Activated gamma-delta T cell treated with anti-CD3 and anti-CD28 coated beads, Interleukin-2, amount 50 U/mL, for 16 hours (primary cell): Measurements from ENCODE around the gene MSI2.

ENCODE experiments used
- DNase-seq: peaks from one replicate; pipeline ENCODE4 v3.0.0-alpha.2; 2020; ENCODE audit warnings: low read depth

Gene MSI2

DNA sequence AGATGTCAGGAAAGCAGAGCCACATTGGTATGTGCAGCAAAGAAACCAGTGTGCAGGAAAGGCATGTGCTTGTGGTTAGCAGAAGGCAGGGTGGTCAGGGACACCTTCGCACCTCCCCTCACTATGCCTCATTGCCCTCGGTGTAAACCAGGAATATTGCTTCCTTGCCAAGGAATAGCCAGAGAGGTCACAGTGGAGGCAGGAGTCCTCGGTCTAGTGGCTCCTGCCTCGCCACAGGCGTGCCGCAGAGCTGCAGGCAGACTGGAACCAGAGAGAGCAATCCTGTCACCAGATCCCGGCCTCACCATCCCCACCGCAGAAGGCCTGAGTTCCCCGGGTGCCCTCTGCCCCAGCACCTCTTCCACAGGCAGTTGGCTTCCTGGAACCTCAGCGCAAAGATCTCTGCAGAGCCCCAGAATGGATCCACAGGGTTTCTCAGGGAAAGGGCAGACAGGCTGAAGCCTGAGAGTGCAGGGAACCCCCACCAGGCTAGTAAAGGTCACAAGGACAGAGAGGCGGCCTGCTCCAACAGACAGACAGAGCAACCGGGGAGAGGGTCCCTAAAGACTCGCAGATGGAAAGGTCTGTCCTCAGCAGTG lies 467.2 kb downstream of the MSI2 start:
- DNase-seq, result no peak

GRCh38 chr17:57724026-57724728 lies 467.9 kb downstream of the MSI2 start:
- DNase-seq, result no peak

DNA sequence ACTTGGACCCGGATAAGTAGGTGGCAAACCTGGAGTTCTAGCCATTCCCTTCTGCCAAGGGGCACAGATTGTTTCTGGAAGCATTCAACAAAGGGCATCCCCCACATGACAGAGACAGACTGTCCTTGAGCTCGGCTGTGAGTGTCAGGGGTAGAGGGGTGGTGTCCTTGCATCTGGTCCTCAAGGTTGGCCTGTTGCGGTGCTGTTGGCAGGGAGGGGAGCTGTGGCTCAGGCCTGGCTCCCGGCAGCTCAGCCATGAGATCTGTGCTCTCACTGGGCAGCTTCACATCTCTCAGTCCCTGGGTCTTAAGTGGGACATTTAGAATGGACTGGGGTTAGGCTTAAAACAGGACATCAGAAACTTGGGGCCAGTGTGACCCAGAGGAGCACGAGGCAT lies 468.4 kb downstream of the MSI2 start:
- DNase-seq, result no peak

DNA sequence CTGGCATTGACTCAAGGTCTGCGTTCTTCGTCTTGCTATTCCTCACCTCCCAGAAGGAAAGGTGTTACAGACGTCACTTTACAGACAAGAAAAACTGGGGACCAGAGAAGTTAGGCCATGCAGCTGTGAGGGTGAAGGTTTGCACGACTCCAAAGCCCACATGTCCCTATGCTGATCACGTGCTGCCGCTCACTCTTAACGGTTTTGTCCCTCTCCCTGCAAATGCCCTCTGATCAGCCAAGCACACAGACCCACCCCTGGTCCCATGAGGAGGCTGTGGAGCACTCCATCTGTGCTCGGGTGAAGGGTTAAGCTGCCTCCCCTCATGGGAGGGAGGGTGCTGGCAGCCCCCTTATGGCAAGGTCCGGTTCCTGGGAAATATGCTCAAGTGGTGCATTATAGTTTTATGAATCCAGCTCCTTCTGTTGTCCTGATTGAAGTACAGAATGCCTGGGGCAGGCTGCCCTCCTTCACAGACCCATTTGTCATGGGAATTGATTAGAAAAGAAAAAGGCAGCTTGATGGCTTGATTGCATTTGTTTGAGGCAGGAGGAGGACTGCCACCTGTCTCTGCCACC lies 470.0 kb downstream of the MSI2 start:
- no peak for DNase-seq

DNA sequence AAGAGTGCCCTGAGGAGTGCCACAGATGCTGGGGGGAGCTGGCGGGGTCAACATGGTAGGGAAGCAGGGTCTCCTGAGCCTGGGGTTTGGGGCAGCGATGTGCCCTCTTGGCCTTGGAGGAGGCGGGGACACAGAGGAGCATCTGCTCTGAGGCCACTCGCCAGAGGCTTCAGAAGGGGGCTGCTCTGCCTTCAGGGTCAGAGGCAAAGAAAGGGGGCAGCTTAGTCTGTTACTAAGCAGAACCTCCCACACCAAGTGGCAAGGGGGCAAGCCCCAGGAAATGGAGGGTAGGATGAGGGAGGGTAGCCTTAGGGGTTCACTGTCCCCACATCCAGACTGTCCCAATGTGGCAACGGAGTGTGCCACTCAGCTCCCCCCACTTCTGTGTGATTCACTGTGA lies 470.5 kb downstream of the MSI2 start:
- DNase-seq, result no peak

DNA sequence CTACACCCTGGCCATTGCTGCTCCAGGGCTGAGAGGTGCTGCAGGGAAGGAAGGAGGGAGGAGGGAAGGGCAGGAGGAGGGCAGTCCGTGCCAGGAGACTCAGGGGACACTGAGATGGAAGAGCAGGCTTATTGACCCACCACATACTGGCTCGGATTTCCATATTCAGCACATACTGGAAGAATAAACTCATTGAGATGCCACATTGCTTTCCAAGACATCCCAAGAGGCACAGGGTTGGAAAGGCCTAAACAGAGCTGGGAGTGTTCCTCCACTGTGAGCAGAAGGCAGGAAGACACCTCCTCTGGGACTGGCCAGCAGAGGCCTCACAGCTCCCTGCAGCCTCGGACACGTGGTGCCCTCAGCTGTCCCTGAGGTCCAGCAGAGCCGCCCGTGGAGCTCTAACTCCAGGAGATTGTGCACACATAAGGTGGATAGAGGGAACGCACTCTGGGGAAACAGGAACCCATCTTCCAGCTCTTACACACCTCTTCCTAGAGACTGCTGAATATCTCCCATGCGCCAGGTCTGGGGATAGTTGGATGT lies 471.4 kb downstream of the MSI2 start:
- no peak for DNase-seq

- no peak for DNase-seq
Observed at GRCh38 chr17:57730026-57730701, 473.8 kb downstream of the MSI2 start.

DNA sequence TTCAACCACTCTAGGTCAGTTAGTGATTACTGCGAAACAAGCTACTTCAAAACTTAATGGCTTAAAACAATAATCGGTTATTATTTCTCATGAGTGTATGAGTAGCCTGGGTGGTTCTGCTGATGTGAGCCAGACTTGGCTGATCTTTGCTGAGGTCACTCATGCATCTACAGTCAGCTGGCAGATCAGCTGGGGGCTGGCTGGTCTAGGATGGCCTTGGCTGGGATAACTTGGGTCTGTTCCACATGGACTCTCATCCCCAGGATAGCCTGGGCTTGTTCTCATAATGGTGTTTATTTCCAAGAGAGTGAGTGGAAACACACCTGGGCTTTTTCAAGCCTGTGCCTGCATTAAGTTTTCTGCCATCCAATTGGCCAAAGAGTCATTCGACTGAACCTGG lies 475.7 kb downstream of the MSI2 start:
- no peak for DNase-seq

DNA sequence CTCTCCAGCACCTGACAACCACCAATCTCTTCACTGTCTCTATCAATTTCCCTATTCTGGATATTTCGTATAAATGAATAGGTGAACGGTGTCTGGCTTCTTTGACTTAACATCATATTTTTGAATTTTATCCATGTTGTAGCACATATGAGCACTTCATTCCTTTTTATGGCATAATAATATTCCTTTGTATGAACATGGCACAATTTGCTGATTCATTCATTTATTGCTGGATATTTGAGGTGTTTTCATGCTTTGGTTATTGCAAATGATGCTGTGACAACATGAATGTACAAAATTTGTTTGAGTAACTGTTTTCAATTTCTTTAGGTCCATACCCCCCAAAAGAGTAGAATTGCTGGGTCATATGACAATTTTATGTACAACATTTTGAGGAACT lies 476.8 kb downstream of the MSI2 start:
- DNase-seq, result no peak
